HG03575 (cell line): ENCODE measurements around the gene DHX35.
"Not testable (repeated sequence)": the region's sequence is repeated elsewhere in the genome, so short reads cannot be mapped to it uniquely, and the experiment has no call there.

Experiments used
- ATAC-seq: cut with Tn5 transposase; IDR thresholded peaks from one replicate; pipeline ENCODE4 v1.9.1; 2021; ENCODE audit not compliant: unreplicated experiment, insufficient number of reproducible peaks, low FRiP score; ENCODE audit errors: extremely low read depth

DHX35 gene

DNA sequence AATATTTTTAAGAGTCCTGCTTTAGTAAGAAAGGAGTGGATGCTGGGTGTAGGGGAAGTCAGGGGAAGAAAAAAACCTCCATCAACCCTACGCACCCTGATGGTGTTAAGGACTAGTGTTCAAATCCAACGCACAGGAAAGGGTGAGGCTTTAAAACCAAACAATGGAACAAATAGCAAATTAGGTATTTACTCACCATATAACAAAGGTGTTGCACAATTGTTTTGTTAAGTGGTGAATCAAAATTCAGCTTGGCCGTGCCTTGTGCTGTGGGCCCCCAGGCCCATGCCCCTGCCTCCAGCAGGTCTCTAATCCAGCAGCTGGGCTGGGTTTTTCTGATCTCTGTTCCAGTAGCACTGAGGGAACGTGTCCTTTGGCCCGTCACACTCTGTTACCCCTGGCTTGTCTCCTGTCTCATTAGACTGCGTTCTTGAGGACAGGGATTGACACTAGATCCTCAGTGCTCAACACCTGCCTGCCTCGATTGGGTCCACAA lies 24.1 kb upstream of the DHX35 start:
- ATAC-seq, result no peak

DNA sequence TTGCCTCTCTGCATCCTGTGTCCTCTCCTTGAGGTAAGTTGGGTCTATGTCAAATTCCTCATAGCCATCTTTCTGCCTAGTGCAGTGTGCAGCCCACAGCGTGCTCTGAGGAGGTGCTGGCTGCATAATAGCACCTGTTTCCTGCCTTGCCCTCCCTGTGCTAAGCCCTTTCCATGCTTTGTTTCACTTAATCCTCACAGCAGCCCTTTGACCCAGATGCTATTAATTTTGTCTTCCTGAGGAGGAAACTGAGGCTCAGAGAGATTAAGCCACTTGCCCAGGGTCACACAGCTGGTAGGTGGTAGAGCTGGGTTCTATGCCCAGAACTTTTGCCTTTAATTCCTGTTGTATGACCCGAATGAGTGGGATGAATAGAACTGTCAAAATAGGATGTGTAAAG lies 22.5 kb upstream of the DHX35 start:
- no peak for ATAC-seq

DNA sequence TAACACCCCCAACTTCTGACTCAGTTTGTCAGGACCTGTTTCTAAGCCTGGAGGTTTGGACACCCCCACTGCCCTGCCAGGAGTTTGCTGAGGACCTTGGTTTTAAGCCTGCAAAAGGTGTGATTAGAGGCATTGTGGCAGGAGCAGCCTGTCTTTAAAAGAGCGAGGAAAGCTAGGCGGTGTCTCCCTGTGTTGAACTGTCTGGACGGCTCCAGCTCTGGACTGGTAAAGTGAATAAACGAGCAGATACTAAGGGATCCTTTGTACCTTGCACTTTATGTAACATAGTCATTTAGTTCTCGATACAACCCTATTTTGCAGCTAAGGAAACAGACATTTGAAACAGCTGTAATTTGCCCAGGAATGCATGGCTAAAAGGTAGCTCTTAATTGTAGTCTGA lies 21.5 kb upstream of the DHX35 start:
- ATAC-seq, result no peak

DNA sequence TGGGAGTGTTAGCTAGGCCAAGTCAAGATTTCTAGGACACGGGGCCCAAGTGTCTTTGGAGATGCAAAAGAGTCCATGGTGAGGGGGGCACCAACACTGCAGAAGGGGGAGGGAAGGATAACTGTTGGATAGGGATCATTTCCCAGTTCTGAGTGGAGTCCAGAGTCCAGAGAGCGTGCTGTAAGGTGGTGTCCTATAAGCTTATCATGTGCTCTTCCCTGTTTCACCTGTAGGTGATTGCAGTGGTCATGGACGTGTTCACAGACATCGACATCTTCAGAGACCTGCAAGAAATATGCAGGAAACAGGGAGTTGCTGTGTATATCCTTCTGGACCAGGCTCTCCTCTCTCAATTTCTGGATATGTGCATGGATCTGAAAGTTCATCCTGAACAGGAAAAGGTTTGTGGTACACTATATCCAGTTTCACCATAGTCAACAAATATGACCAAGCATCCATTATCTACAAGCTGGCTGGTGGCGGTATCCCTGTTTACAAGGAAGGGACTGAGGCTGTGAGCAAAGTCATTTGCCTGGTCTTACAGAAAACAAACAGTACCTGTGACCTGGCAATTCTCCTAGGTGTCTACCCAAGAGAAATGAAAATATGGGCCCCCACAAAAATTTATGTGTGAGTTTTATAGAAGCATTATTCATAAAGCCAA lies 20.3 kb upstream of the DHX35 start:
- no peak for ATAC-seq

DNA sequence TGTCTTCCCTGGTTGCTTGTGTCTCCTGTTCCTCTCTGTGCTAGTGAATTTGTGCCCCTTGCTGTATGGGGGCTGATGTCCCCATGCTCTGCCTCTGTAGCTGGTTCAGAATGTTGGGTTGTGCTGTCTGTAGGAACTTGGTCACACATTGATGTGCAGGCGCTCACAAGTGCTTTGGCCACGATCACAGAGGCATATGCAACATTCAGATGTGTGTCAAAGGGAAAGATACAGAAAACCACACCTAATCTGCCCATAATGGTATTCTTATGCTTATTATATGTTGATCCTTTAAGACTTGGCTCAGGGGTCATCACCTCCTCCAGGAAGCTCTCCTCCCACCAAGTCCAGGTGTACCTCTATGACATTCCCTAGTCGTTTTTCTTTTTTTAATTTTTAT lies 17.1 kb upstream of the DHX35 start:
- ATAC-seq, result no peak

DNA sequence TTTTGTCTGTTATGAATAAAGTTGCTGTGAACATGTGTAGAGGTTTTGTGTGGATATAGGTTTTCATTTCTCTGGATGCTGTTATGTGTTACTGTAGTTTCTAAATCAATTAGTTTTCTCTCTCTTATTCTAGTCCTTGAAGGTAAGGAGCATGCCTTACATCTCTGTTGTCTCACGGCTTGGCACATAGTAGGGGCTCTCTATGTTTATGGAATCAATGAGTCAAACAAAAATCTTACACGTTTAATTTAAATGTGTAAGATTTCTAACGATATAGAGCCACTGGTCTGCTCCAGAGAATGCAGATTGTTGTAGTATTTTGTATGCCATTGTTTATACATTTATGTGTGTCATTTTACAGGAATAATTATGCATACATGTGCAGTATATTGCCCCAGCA lies 15.3 kb upstream of the DHX35 start:
- ATAC-seq, result no peak

DNA sequence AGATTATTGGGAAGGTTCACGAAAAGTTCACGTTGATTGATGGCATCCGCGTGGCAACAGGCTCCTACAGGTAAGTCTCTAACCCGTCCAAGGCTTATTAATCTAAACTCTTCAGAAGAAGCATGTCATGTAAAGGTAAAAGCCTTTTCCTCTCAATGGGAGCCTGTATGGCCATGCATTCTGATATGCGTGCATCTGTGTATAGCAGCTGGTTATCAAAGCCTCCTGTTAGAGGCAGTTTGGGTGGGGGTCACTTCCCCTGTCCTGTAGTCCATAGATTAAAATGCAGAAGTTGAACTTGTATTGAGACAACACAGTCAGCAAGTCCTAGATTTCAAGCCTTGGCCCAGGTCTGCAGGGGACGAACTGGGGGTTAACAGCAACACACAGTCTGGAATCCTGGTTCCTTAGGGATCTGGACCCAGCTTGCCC lies 14.2 kb upstream of the DHX35 start:
- ATAC-seq, result no peak

DNA sequence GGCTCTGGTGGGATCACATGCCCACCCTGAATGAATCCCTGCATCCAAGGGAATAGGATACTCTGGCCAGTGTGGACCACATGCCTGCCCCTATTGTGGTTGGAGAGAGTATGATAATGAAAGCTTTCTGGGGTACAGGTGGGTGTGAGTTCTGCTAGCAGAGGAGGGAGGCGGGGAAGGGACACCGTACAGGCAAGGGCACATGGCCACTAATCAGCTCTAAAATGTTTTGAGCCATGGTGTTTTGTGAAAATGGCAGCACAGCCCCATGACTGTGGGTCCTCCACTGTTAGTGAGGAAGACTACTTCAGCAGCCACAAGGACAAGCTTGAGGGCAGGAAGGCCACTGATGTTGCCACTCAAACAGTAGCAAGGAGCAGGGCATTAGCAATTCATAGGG lies 11.9 kb upstream of the DHX35 start:
- ATAC-seq, result no peak

DNA sequence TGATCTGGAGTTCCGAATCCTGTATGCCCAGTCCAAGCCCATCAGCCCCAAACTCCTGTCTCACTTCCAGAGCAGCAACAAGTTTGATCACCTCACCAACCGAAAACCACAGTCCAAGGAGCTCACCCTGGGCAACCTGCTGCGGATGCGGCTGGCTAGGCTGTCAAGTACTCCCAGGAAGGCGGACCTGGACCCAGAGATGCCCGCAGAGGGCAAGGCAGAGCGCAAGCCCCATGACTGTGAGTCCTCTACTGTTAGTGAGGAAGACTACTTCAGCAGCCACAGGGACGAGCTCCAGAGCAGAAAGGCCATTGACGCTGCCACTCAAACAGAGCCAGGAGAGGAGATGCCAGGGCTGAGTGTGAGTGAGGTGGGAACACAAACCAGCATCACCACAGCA lies 10.5 kb upstream of the DHX35 start:
- ATAC-seq, result no peak

DNA sequence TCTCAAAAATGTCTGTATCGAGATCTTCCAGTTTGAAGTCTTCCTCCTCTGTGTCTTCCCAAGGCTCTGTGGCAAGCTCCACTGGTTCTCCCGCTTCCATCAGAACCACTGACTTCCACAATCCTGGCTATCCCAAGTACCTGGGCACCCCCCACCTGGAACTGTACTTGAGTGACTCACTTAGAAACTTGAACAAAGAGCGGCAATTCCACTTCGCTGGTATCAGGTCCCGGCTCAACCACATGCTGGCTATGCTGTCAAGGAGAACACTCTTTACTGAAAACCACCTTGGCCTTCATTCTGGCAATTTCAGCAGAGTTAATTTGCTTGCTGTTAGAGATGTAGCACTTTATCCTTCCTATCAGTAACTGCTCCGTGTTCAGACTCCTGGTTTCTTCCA lies 10.0 kb upstream of the DHX35 start:
- no peak for ATAC-seq

DNA sequence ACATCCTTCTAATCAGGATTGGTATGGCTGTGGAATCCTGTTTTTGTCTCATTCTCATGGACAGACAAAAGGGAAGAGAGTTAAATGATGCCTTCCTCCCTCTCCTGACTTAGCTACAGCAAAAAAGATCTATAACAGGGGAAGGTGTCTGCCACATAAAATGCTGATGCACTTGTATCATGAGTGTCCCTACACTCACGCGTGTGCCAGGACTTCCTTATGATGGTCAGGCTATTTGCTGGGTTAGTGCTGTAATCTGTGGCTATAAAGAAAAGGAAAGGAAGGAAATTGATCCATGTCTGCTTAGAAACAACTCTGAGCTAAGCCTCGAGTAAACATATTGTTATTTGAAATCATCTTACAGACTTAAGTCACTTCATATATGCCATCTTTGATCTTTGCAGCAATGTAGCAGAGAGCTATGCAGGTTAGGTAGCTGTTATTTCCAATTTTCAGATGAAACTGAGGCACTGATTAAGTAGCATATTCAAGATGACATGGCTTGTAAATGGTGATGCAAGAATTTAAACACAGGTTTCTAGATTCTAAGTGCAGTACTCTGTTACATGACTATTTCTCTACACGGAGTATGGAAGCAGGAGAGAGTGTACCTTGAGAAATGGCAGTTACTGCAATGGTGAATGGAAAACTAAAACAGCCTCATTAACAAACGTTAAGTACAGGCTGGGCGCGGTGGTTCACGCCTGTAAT lies 8.4 kb upstream of the DHX35 start:
- ATAC-seq, result no peak

DNA sequence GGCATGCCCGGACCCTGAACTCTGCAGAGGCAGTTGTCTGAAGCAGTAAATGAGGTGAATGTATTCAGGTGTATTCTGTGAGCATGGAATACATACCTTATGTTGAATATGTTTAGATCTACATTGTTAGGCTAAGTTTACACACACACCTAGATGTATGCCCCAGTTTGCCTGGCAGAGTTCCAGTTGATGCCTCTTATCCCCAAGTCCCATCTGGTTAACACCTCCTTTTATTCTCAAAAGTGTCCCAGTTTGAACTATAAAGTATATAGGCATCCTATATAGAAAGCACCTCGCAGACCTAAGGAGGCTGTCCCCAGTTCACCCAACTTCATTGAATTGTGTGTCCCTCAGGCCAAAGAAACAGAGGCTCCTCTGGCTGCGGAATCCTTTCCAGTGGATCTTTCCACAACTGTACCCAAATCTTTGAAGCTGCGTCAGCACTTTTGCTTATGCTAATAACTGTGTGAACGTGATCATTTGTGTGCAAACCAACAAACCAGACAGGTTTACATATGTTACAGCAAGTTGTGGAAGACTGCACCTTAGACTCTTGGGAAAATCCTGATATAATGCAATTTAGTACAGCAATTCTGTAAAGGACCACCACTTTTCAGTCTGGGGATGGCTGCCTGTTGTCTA lies 4.8 kb upstream of the DHX35 start:
- no peak for ATAC-seq

DNA sequence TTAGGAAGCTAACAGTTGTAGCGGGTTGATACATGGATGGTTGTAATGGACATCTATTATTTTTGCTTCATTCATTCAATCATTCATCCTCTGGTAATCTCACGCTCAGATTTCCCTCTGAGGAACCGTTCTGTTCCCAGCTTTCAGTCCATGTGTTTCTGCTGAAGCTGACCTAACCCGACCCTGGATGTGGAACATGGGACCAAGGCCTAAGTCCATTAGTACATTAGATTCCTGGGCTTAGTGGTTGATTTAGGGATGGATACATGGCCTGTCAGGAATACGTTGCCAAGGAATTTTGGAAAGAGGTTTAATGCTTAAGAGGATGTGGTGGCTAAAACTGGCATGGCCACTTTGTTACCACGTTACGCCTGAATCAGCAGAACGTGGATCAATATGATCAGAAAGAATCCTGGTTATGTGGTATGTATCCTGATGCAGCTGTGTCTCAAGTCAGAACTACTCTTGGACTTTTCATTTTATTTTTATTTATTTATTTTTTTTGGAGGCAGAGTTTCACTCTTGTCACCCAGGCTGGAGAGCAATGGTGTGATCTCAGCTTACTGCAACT lies 4.1 kb upstream of the DHX35 start:
- no peak for ATAC-seq

DNA sequence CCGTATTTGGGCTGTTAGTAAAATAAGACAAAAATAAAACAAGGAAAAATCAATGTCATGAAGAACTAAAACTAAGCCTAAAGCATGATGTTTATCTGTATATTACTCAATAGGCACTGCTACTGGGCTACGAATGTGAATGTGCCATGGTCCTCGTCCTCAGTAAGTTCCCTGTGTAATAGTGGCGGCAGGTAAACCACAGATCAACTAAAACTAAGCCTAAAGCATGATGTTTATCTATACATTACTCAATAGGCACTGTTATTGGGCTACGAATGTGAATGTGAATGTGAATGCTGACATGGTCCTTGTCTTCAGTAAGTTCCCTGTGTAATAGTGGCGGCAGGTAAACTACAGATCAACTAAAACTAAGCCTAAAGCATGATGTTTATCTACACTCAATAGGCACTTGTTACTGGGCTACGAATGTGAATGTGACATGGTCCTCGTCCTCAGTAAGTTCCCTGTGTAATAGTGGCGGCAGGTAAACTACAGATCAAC lies 1.9 kb upstream of the DHX35 start:
- not testable (repeated sequence) for ATAC-seq

DNA sequence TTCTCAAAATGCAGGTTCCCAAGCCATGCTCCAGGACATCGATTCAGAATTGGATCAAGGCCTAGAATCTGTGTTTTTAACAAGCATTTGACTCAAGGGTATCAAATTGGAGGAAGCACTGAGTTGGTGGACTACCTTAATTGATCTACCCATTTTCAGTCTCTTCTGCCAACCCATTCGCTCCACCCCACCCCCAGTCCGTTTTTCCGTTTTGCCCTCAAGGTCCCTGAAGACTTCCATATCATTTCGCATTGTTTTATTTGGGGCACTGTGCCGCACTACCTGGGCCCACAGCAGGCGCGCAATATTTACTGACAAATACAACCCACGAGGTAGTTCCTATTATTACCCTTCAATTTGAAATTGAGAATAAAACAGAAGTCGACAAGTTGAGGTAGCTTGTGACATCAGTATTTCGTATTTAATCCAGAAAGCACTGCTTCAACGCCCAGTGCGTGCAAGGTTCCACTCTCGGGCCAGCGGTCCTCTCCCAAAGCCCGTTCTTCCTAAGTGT lies 557 bp upstream of the DHX35 start:
- ATAC-seq, result no peak

DNA sequence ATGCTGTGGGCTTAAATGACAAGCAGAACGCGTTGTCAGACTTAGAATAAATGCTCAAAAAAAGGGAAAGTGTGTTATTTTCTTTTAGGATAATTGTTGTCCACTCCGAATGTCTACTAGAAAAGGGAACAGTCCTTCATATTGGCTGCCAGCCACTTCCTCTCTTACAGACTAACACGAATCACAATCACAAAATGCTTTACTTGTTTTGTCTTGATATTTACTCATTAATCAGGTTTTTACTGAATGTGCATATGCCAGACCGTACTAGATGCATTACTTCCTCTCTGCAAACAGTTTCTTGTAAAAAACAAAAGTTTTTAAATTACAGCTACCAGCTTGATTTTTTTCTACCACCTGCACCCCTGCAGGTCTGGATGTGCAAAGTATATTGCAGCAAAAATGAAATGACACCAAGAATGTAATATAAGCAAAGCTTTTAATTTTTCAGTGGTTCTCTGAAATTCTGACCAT lies 821 bp downstream of the DHX35 start:
- no peak for ATAC-seq

DNA sequence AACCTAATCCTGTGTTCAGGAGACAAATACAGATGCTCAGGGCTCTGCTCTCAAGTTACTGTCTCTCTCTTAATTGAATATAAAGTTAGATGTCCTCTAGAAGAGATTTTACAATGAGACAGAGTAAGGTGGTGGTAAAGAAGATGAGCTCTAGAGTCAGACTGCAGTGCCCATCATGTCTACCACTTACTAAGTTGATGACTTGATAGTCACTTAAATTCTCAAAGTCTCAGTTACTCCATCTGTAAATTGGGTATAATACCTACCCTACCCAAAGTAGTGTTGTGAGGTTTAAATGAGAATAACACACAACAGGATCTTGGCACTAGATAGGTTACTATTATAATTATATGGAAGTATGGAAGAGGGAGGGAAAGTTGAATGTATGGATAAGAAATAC lies 1.6 kb downstream of the DHX35 start:
- no peak for ATAC-seq

DNA sequence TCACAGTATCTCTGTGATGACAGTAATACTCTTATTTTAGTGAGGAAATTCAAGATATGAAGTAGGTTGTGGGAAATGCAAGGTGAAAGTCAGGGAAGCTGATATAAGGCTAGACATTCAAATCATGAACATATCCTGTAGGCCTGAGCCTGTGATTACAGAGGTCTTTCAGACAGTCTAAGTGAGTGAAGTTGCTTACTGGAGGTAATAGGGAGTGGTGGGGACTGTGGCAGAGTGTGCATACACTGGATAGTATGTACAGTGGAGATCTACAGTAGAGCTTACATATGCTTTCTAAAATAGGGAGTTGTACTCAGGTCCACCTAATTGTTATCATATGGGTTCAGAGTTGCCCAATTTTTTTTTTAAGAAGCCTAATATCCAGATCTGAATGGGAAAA lies 3.1 kb downstream of the DHX35 start:
- no peak for ATAC-seq

DNA sequence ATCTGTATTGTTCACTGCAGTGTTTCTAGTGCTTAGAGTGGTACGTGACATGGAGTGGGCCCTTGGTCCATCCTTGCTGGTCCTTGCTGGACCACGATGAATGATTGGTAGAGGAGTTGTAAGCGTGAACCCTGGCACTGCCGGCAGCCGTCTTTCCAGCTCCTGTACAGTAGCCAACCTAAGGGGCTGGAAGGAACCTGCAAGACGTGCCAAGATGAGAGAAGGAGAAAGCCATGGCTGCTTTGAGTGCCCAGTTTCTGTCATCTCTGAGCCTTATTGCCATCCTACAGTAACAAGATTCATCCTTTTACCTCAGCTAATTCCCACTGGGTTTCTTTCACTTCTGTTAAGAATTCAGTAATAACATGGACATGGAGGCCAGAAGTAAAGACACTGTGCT lies 5.9 kb downstream of the DHX35 start:
- no peak for ATAC-seq
